HepG2 (cell line): Measurements from ENCODE around the gene SRRM3. TPM values are rescaled to one million over a fixed set of nuclear protein-coding genes. Genes with fewer than 3 reads are reported as not detected.
A peak's percentile ranks its signal among the peaks of the same experiment; 100 is the strongest.

ENCODE experiments used
- ETV5 ChIP-seq: IDR thresholded peaks from 2 replicates; pipeline ENCODE4 v1.6.1; 2018; ENCODE audit warnings: missing biosample characterization, missing genetic modification reagents, inconsistent platforms, borderline replicate concordance
- GATA4 ChIP-seq: sonication (generic); IDR thresholded peaks from 2 replicates; pipeline ENCODE4 v1.6.1; 2016; ENCODE audit warnings: antibody characterized with exemption, low read depth, borderline replicate concordance
- STAG1 ChIP-seq: sonication (generic); formaldehyde crosslinking; IDR thresholded peaks from 2 replicates; pipeline ENCODE4 v1.4.0; 2020; ENCODE audit warnings: missing genetic modification reagents
- TAF1 ChIP-seq: sonication (generic); formaldehyde crosslinking; IDR thresholded peaks from 2 replicates; pipeline ENCODE4 v1.4.0; 2020; ENCODE audit warnings: missing genetic modification reagents
- TSC22D2 ChIP-seq: sonication (generic); formaldehyde crosslinking; IDR thresholded peaks from 2 replicates; pipeline ENCODE4 v1.5.1; 2020; ENCODE audit warnings: missing genetic modification reagents, mild to moderate bottlenecking, borderline replicate concordance
- ZNF451 ChIP-seq: sonication (generic); formaldehyde crosslinking; IDR thresholded peaks from 2 replicates; pipeline ENCODE4 v1.5.0; 2020; ENCODE audit warnings: mild to moderate bottlenecking, missing genetic modification reagents
- ZSCAN21 ChIP-seq: sonication (generic); formaldehyde crosslinking; IDR thresholded peaks from 2 replicates; pipeline ENCODE4 v1.8.0; 2022; ENCODE audit warnings: mild to moderate bottlenecking, missing genetic modification reagents, moderate library complexity, borderline replicate concordance
- polyA plus RNA-seq, 8 experiments: library from polyadenylated mRNA; depleted of rRNA in 3 of 8; stranded (reverse) in 7 of 8; unstranded in 1 of 8; fragments of >200 nt; fragmentation: Illumina TruSeq in 4 of 8; extraction: Trizol in 4 of 8; gene quantifications; 2 replicates each; pipeline versions ENCODE4 v1.2.1 to v1.2.3, GENCODE V29; 2011 to 2016; ENCODE audit warnings: low read depth in 4 of 8, missing spikeins in 1 of 8, mixed read lengths in 1 of 8; ENCODE audit not compliant: insufficient read depth in 1 of 8
- total RNA-seq, 5 experiments: library from RNA; depleted of rRNA; stranded (reverse); fragments of >200 nt; fragmentation: Illumina TruSeq; extraction: Trizol; gene quantifications; 2 replicates each; pipeline ENCODE4 v1.2.3, GENCODE V29; 2016; ENCODE audit warnings: low read depth in 1 of 5
- TF ChIP-seq, protein P1 (sequence below), 2 experiments: sonication (generic) in 1 of 2; formaldehyde crosslinking in 1 of 2; IDR thresholded peaks; 2 replicates each; pipeline versions ENCODE4 v1.5.1 to v1.6.1; 2011 to 2020; ENCODE audit warnings: borderline replicate concordance in 1 of 2, low read depth in 1 of 2, low read length in 1 of 2, mild to moderate bottlenecking in 1 of 2, missing genetic modification reagents in 1 of 2, moderate library complexity in 1 of 2
- TF ChIP-seq, protein P2 (sequence below): sonication (generic); formaldehyde crosslinking; IDR thresholded peaks from 2 replicates; pipeline ENCODE4 v1.5.0; 2020; ENCODE audit warnings: missing genetic modification reagents
- TF ChIP-seq, protein P3 (sequence below): sonication (generic); formaldehyde crosslinking; IDR thresholded peaks from 2 replicates; pipeline ENCODE4 v1.5.0; 2020; ENCODE audit warnings: mild to moderate bottlenecking, missing genetic modification reagents
- TF ChIP-seq, protein P4 (sequence below): IDR thresholded peaks from 2 replicates; pipeline ENCODE4 v1.6.1; 2016; ENCODE audit warnings: low read depth, borderline replicate concordance
- TF ChIP-seq, protein P5 (sequence below): sonication (generic); formaldehyde crosslinking; IDR thresholded peaks from 2 replicates; pipeline ENCODE4 v1.4.0; 2020; ENCODE audit warnings: missing genetic modification reagents
- TF ChIP-seq, protein P6 (sequence below): sonication (generic); formaldehyde crosslinking; IDR thresholded peaks from 2 replicates; pipeline ENCODE4 v1.4.0; 2020; ENCODE audit warnings: missing genetic modification reagents

The SRRM3 gene
- total and polyA plus RNA-seq, 2 of the 13 experiments (the other 11 are each of a cell fraction or from before 2014, with no cell fraction given), result 0.13 to 0.54 TPM

DNA sequence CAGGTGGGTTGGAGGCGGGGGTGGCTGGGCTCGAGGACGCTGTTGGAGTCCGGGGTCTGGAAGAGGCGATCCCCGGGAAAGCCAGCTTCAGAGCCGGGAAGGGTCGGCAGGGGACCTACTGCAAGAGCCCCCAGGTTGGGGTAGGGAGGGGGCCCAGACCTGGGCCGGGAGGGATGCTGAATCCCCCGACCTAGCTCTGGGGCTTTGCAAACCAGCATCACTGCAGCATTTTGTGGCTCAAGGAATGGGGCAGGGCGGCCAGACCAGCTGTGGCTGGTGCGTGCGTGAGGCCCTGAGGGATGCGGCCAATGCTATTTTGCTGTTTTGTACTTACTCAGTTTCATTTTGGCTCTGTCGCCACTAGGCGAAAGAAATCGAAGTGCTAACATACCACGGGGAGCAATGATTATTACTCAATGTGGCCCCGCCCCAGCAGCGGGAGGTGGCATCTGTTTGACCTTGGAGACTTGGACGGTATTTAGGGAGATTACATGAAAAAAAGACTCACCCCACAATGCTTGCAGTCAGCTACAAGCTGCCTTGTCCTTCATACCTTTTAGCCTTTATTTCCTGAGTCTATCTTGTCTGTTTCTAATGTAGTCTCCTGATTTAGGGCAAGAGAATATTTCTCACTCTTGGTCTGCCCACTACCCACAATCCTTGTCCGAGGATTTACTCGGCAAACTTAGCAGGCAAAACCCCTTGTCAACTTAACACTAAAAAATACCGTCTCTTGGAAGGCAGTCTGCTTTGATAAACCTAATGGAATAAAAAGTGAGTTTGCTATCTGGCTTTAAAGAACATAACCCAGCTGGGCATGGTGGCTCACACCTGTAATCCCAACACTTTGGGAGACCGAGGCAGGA lies 117.0 kb downstream of the SRRM3 start (continued):
- TF ChIP-seq, protein P1, sequence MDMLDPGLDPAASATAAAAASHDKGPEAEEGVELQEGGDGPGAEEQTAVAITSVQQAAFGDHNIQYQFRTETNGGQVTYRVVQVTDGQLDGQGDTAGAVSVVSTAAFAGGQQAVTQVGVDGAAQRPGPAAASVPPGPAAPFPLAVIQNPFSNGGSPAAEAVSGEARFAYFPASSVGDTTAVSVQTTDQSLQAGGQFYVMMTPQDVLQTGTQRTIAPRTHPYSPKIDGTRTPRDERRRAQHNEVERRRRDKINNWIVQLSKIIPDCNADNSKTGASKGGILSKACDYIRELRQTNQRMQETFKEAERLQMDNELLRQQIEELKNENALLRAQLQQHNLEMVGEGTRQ (IDR thresholded peaks at IDR 0.05; ENCODE audit: low read depth, low read length), result no peak
- TF ChIP-seq, protein P1 (CRISPR knock-in tag; IDR thresholded peaks at IDR 0.05; ENCODE audit: borderline replicate concordance), result no peak
- TF ChIP-seq ETV5, result peak; percentile 25
- 0 out of 2 replicates have a peak, but pooled peaks have one; percentile 14 for TF ChIP-seq STAG1 (CRISPR knock-in tag)
- no peak for TF ChIP-seq ZNF451 (CRISPR knock-in tag)
- TF ChIP-seq, protein P2, sequence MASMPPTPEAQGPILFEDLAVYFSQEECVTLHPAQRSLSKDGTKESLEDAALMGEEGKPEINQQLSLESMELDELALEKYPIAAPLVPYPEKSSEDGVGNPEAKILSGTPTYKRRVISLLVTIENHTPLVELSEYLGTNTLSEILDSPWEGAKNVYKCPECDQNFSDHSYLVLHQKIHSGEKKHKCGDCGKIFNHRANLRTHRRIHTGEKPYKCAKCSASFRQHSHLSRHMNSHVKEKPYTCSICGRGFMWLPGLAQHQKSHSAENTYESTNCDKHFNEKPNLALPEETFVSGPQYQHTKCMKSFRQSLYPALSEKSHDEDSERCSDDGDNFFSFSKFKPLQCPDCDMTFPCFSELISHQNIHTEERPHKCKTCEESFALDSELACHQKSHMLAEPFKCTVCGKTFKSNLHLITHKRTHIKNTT, result no peak
- TF ChIP-seq GATA4, result no peak
- TF ChIP-seq, protein P3, sequence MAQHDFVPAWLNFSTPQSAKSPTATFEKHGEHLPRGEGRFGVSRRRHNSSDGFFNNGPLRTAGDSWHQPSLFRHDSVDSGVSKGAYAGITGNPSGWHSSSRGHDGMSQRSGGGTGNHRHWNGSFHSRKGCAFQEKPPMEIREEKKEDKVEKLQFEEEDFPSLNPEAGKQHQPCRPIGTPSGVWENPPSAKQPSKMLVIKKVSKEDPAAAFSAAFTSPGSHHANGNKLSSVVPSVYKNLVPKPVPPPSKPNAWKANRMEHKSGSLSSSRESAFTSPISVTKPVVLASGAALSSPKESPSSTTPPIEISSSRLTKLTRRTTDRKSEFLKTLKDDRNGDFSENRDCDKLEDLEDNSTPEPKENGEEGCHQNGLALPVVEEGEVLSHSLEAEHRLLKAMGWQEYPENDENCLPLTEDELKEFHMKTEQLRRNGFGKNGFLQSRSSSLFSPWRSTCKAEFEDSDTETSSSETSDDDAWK, result no peak
- TF ChIP-seq ZSCAN21 (CRISPR knock-in tag), result peak; percentile 22; the same call in 1 of the 2 replicates
- TF ChIP-seq, protein P4, sequence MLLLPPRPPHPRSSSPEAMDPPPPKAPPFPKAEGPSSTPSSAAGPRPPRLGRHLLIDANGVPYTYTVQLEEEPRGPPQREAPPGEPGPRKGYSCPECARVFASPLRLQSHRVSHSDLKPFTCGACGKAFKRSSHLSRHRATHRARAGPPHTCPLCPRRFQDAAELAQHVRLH (CRISPR knock-in tag), result no peak; the same call in 1 of the 2 replicates
- no peak for TF ChIP-seq TSC22D2 (CRISPR knock-in tag)
- TF ChIP-seq TAF1 (CRISPR knock-in tag), result peak; percentile 6; the same call in 1 of the 2 replicates
- TF ChIP-seq, protein P5, sequence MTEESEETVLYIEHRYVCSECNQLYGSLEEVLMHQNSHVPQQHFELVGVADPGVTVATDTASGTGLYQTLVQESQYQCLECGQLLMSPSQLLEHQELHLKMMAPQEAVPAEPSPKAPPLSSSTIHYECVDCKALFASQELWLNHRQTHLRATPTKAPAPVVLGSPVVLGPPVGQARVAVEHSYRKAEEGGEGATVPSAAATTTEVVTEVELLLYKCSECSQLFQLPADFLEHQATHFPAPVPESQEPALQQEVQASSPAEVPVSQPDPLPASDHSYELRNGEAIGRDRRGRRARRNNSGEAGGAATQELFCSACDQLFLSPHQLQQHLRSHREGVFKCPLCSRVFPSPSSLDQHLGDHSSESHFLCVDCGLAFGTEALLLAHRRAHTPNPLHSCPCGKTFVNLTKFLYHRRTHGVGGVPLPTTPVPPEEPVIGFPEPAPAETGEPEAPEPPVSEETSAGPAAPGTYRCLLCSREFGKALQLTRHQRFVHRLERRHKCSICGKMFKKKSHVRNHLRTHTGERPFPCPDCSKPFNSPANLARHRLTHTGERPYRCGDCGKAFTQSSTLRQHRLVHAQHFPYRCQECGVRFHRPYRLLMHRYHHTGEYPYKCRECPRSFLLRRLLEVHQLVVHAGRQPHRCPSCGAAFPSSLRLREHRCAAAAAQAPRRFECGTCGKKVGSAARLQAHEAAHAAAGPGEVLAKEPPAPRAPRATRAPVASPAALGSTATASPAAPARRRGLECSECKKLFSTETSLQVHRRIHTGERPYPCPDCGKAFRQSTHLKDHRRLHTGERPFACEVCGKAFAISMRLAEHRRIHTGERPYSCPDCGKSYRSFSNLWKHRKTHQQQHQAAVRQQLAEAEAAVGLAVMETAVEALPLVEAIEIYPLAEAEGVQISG, result no peak
- TF ChIP-seq, protein P6, sequence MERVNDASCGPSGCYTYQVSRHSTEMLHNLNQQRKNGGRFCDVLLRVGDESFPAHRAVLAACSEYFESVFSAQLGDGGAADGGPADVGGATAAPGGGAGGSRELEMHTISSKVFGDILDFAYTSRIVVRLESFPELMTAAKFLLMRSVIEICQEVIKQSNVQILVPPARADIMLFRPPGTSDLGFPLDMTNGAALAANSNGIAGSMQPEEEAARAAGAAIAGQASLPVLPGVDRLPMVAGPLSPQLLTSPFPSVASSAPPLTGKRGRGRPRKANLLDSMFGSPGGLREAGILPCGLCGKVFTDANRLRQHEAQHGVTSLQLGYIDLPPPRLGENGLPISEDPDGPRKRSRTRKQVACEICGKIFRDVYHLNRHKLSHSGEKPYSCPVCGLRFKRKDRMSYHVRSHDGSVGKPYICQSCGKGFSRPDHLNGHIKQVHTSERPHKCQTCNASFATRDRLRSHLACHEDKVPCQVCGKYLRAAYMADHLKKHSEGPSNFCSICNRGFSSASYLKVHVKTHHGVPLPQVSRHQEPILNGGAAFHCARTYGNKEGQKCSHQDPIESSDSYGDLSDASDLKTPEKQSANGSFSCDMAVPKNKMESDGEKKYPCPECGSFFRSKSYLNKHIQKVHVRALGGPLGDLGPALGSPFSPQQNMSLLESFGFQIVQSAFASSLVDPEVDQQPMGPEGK (CRISPR knock-in tag), result peak; percentile 95
